Mesenchymal stem cell (in vitro differentiated cells and primary cell): ENCODE data around the gene PAQR9.

Experiments used
- DNase-seq: peaks from one replicate; pipeline ENCODE4 v3.0.0-alpha.2; 2013
- H2AFZ ChIP-seq: one replicate; pipeline ENCODE4 v1.6.1; 2013; ENCODE audit warnings: low read depth, mild to moderate bottlenecking, control low read depth, inconsistent platforms, low read length, moderate library complexity
- H2AK5ac ChIP-seq: 2 replicates; pipeline ENCODE4 v1.6.1; 2013; ENCODE audit warnings: low read length, moderate library complexity, mild to moderate bottlenecking, inconsistent platforms; ENCODE audit not compliant: severe bottlenecking
- H2BK120ac ChIP-seq: one replicate; pipeline ENCODE4 v1.6.1; 2013; ENCODE audit warnings: low read depth, mild to moderate bottlenecking, inconsistent platforms, low read length, moderate library complexity
- H2BK12ac ChIP-seq, 2 experiments: one replicate each; pipeline ENCODE4 v1.6.1; 2013; ENCODE audit warnings: inconsistent platforms in 2 of 2, low read length in 2 of 2, mild to moderate bottlenecking in 2 of 2, moderate library complexity in 2 of 2, control low read depth in 1 of 2
- H2BK15ac ChIP-seq: one replicate; pipeline ENCODE4 v1.6.1; 2013; ENCODE audit warnings: mild to moderate bottlenecking, low read depth, inconsistent platforms; ENCODE audit not compliant: poor library complexity, severe bottlenecking
- H2BK5ac ChIP-seq: 2 replicates; pipeline ENCODE4 v1.6.1; 2013; ENCODE audit warnings: low read depth, mild to moderate bottlenecking, low read length, control low read depth, inconsistent platforms; ENCODE audit not compliant: poor library complexity, severe bottlenecking
- H3K14ac ChIP-seq, 2 experiments: one replicate each; pipeline ENCODE4 v1.6.1; 2013; ENCODE audit warnings: inconsistent platforms in 2 of 2, low read length in 2 of 2, control low read depth in 1 of 2, mild to moderate bottlenecking in 1 of 2, moderate library complexity in 1 of 2
- H3K18ac ChIP-seq, 2 experiments: one replicate each; pipeline ENCODE4 v1.6.1; 2013; ENCODE audit warnings: inconsistent platforms in 2 of 2, low read length in 2 of 2, control low read depth in 1 of 2, low read depth in 1 of 2, mild to moderate bottlenecking in 1 of 2
- H3K23ac ChIP-seq, 2 experiments: one replicate each; pipeline ENCODE4 v1.6.1; 2013; ENCODE audit warnings: inconsistent platforms in 2 of 2, low read length in 2 of 2, mild to moderate bottlenecking in 2 of 2, moderate library complexity in 2 of 2, control low read depth in 1 of 2
- H3K27ac ChIP-seq: 2 replicates; pipeline ENCODE4 v1.5.1; 2013; ENCODE audit warnings: mild to moderate bottlenecking, moderate library complexity, low read length, control low read depth, inconsistent platforms; ENCODE audit not compliant: poor library complexity, severe bottlenecking
- H3K27me3 ChIP-seq, 2 experiments: 2 replicates each; pipeline versions ENCODE4 v1.6.1 to v1.7.0; 2013; ENCODE audit warnings: low read length in 2 of 2, mild to moderate bottlenecking in 2 of 2, moderate library complexity in 2 of 2, control low read depth in 1 of 2, inconsistent platforms in 1 of 2; ENCODE audit not compliant: control insufficient read depth in 1 of 2, insufficient read depth in 1 of 2
- H3K36me3 ChIP-seq, 2 experiments: 2 replicates each; pipeline versions ENCODE4 v1.6.1 to v1.7.0; 2013; ENCODE audit warnings: low read length in 2 of 2, control low read depth in 1 of 2, inconsistent platforms in 1 of 2, low read depth in 1 of 2, mild to moderate bottlenecking in 1 of 2; ENCODE audit not compliant: insufficient read depth in 2 of 2, control insufficient read depth in 1 of 2
- H3K4ac ChIP-seq, 2 experiments: one replicate each; pipeline ENCODE4 v1.6.1; 2013; ENCODE audit warnings: inconsistent platforms in 2 of 2, low read length in 2 of 2, mild to moderate bottlenecking in 2 of 2, moderate library complexity in 2 of 2, control low read depth in 1 of 2, low read depth in 1 of 2
- H3K4me1 ChIP-seq: 2 replicates; pipeline ENCODE4 v1.6.1; 2013; ENCODE audit warnings: low read depth, low read length, control low read depth; ENCODE audit not compliant: control insufficient read depth, insufficient read depth
- H3K4me2 ChIP-seq: 2 replicates; pipeline ENCODE4 v1.6.1; 2013; ENCODE audit warnings: low read length, mild to moderate bottlenecking, inconsistent platforms; ENCODE audit not compliant: poor library complexity, severe bottlenecking
- H3K4me3 ChIP-seq, 2 experiments: 2 replicates each; pipeline versions ENCODE4 v1.5.1 to v1.7.0; 2013; ENCODE audit warnings: low read length in 2 of 2, mild to moderate bottlenecking in 2 of 2, control low read depth in 1 of 2, low read depth in 1 of 2; ENCODE audit not compliant: insufficient read depth in 1 of 2
- H3K79me1 ChIP-seq: replicated peaks from 2 replicates; pipeline ENCODE4 v1.6.1; 2013; ENCODE audit warnings: mild to moderate bottlenecking, control low read depth, low read length, inconsistent platforms; ENCODE audit not compliant: poor library complexity, severe bottlenecking
- H3K9ac ChIP-seq: 2 replicates; pipeline ENCODE4 v1.7.0; 2013; ENCODE audit warnings: mild to moderate bottlenecking, low read length, moderate library complexity
- H3K9me3 ChIP-seq: 2 replicates; pipeline ENCODE4 v1.7.0; 2013; ENCODE audit warnings: mild to moderate bottlenecking, low read length; ENCODE audit not compliant: control insufficient read depth
- H4K8ac ChIP-seq: one replicate; pipeline ENCODE4 v1.6.1; 2013; ENCODE audit warnings: inconsistent platforms, mild to moderate bottlenecking, low read length, moderate library complexity
- H4K91ac ChIP-seq: one replicate; pipeline ENCODE4 v1.6.1; 2013; ENCODE audit warnings: mild to moderate bottlenecking, low read length, inconsistent platforms
- WGBS: methylation state at CpG from one replicate; pipeline ENCODE4 v1.1.7; 2013; ENCODE audit warnings: mixed read lengths; 5-methylcytosine and 5-hydroxymethylcytosine counted together

Gene PAQR9

GRCh38 chr3:142965581-142965980 is 2.1 kb upstream of the PAQR9 start:
- Histone ChIP-seq H3K79me1 (no peaks in the 10 kb centered on the region), H3K14ac (no peak overlapping the region), H2BK120ac (no peak overlapping the region), H3K36me3 (no peaks in the 10 kb centered on the region), H2BK12ac (no peak overlapping the region), H2AFZ (no peak overlapping the region), H3K4me2 (no peak overlapping the region), H3K23ac (no peak overlapping the region), H2AK5ac (no peak overlapping the region), H3K18ac (no peak overlapping the region), H3K27me3 (peaks cover 0 to 13% of the 10 kb centered on the region in 2 experiments), H2BK5ac (no peak overlapping the region), H3K4me1 (peaks cover 16% of the 10 kb centered on the region), H4K8ac (no peak overlapping the region), H3K4me3 (no peak overlapping the region), H3K4ac (no peak overlapping the region), H3K9ac (no peak overlapping the region), H3K9me3 (no peaks in the 10 kb centered on the region), H3K27ac (no peak overlapping the region), H2BK15ac (no peak overlapping the region), H4K91ac (no peak overlapping the region)
- no peak for DNase-seq
- WGBS, result 90% methylated on average over 2 of the region's 3 CpGs

GRCh38 chr3:142963234-142963515 is 299 bp downstream of the PAQR9 start:
- no peak overlapping the region for H2AK5ac ChIP-seq
- WGBS, result under 1% methylated on average over 28 of the region's 35 CpGs
- H3K9ac ChIP-seq, result no peak overlapping the region
- H3K27ac ChIP-seq, result no peak overlapping the region
- peaks cover 0 to 13% of the 10 kb centered on the region in 2 experiments for H3K27me3 ChIP-seq
- peak overlapping the region; percentile 82 for H3K4me2 ChIP-seq
- H2AFZ ChIP-seq, result no peak overlapping the region
- H3K23ac ChIP-seq, result no peak overlapping the region
- H3K4me1 ChIP-seq, result peaks cover 18% of the 10 kb centered on the region
- H3K36me3 ChIP-seq, result no peaks in the 10 kb centered on the region
- H3K18ac ChIP-seq, result no peak overlapping the region
- no peak overlapping the region for H2BK5ac ChIP-seq
- H2BK15ac ChIP-seq, result no peak overlapping the region
- no peaks in the 10 kb centered on the region for H3K9me3 ChIP-seq
- H3K4me3 ChIP-seq, result peak overlapping the region; percentile 79 to 81
- no peak overlapping the region for H2BK12ac ChIP-seq
- no peak overlapping the region for H4K91ac ChIP-seq
- no peak for DNase-seq
- H3K14ac ChIP-seq, result no peak overlapping the region
- no peak overlapping the region for H2BK120ac ChIP-seq
- H4K8ac ChIP-seq, result no peak overlapping the region
- H3K4ac ChIP-seq, result no peak overlapping the region
- H3K79me1 ChIP-seq, result no peaks in the 10 kb centered on the region

- Histone ChIP-seq H3K9me3 (no peaks in the 10 kb centered on the region), H4K91ac (no peak overlapping the region)
- WGBS, result 62% methylated on average over 63 of the region's 63 CpGs
Observed at GRCh38 chr3:142962520-142963233, 797 bp downstream of the PAQR9 start.

GRCh38 chr3:142962175-142962519 is 1.3 kb downstream of the PAQR9 start:
- Histone ChIP-seq H2BK5ac (no peak overlapping the region), H3K18ac (no peak overlapping the region), H2AFZ (no peak overlapping the region), H3K9ac (no peak overlapping the region), H2AK5ac (no peak overlapping the region), H3K79me1 (no peaks in the 10 kb centered on the region), H4K91ac (no peak overlapping the region), H3K4me2 (no peak overlapping the region), H2BK15ac (no peak overlapping the region), H3K4me1 (peaks cover 18% of the 10 kb centered on the region), H3K14ac (no peak overlapping the region), H2BK120ac (no peak overlapping the region), H3K27me3 (peaks cover 0 to 13% of the 10 kb centered on the region in 2 experiments), H3K27ac (no peak overlapping the region), H3K9me3 (no peaks in the 10 kb centered on the region), H3K23ac (no peak overlapping the region), H2BK12ac (no peak overlapping the region), H3K4ac (no peak overlapping the region), H3K36me3 (no peaks in the 10 kb centered on the region), H3K4me3 (no peak overlapping the region), H4K8ac (no peak overlapping the region)
- WGBS, result 93% methylated on average over 19 of the region's 19 CpGs
- DNase-seq, result no peak

More at GRCh38 chr3:142962520-142963233, 797 bp downstream of the PAQR9 start:
- H3K27ac ChIP-seq, result no peak overlapping the region
- peak overlapping the region; percentile 79 to 81 for H3K4me3 ChIP-seq
- H3K4me1 ChIP-seq, result peaks cover 18% of the 10 kb centered on the region
- H2AK5ac ChIP-seq, result no peak overlapping the region
- peaks cover 0 to 13% of the 10 kb centered on the region in 2 experiments for H3K27me3 ChIP-seq
- no peak overlapping the region for H3K14ac ChIP-seq
- H3K18ac ChIP-seq, result no peak overlapping the region
- H2BK5ac ChIP-seq, result no peak overlapping the region
- H3K23ac ChIP-seq, result peak overlapping the region in 1 of 2 experiments; percentile 10
- no peaks in the 10 kb centered on the region for H3K79me1 ChIP-seq
- H4K8ac ChIP-seq, result no peak overlapping the region
- H2AFZ ChIP-seq, result no peak overlapping the region
- DNase-seq, result no peak
- no peak overlapping the region for H2BK15ac ChIP-seq
- H3K4ac ChIP-seq, result no peak overlapping the region
- H3K36me3 ChIP-seq, result no peaks in the 10 kb centered on the region
- peak overlapping the region; percentile 82 for H3K4me2 ChIP-seq
- no peak overlapping the region for H3K9ac ChIP-seq
- H2BK12ac ChIP-seq, result no peak overlapping the region
- H2BK120ac ChIP-seq, result no peak overlapping the region
